B cell (primary cell): ENCODE results near the gene AGBL2. TPM values are rescaled to one million over a fixed set of nuclear protein-coding genes. Genes with fewer than 3 reads are reported as not detected.
A peak's percentile ranks its signal among the peaks of the same experiment; 100 is the strongest.

ENCODE experiments used
- ATAC-seq: fragments of 200-7000 bp; cut with Tn5 transposase; one replicate; pipeline ENCODE4 v1.10.0; 2021; ENCODE audit warnings: low read depth, mild to moderate bottlenecking, moderate number of reproducible peaks, moderate library complexity
- CTCF ChIA-PET: fragments of 350-600 bp; sonication (Branson Sonifier 250); formaldehyde crosslinking; loops from one replicate; lab custom pipeline; 2021; ENCODE audit warnings: antibody characterized with exemption, inconsistent platforms; lab: Charles Lee
- POLR2A ChIA-PET: fragments of 350-600 bp; sonication (Branson Sonifier 250); formaldehyde crosslinking; loops from one replicate; lab custom pipeline; 2021; ENCODE audit warnings: antibody characterized with exemption; lab: Charles Lee
- DNase-seq: peaks from one replicate; pipeline ENCODE4 v3.0.0; 2013
- H2AFZ ChIP-seq: 2 replicates; pipeline ENCODE4 v1.6.1; 2012; ENCODE audit warnings: mild to moderate bottlenecking, low read depth, low read length; ENCODE audit not compliant: insufficient read depth, poor library complexity, severe bottlenecking
- H3K27ac ChIP-seq, 2 donors: 1 replicate in 1 of 2; 2 replicates in 1 of 2; pipeline ENCODE4 v1.5.1; 2012 to 2013; ENCODE audit warnings: low read length in 2 of 2, mild to moderate bottlenecking in 2 of 2, moderate library complexity in 1 of 2
- H3K27me3 ChIP-seq, 4 experiments: fragments of 200-600 bp in 1 of 4; sonication (generic) in 1 of 4; replicated peaks in 1 of 4; 1 replicate in 2 of 4; 2 replicates in 2 of 4; pipeline versions ENCODE4 v1.6.1 to v1.7.0; 2013 to 2016; ENCODE audit warnings: low read length in 3 of 4, mild to moderate bottlenecking in 2 of 4, mixed read lengths in 1 of 4, moderate library complexity in 1 of 4; ENCODE audit not compliant: insufficient read depth in 4 of 4, control insufficient read depth in 3 of 4; ENCODE audit errors: control extremely low read depth in 1 of 4
- H3K36me3 ChIP-seq, 2 experiments: replicated peaks in 1 of 2; 1 replicate in 1 of 2; 2 replicates in 1 of 2; pipeline versions ENCODE4 v1.6.1 to v1.7.1; 2013; ENCODE audit warnings: low read length in 1 of 2; ENCODE audit not compliant: insufficient read depth in 2 of 2, control insufficient read depth in 1 of 2; ENCODE audit errors: control extremely low read depth in 1 of 2, extremely low read depth in 1 of 2
- H3K4me1 ChIP-seq, 2 donors: fragments of 200-600 bp in 1 of 2; sonication (generic) in 1 of 2; 1 replicate in 1 of 2; 2 replicates in 1 of 2; pipeline versions ENCODE4 v1.5.1 to v1.6.1; 2013 to 2017; ENCODE audit warnings: low read length in 2 of 2; ENCODE audit not compliant: control insufficient read depth in 2 of 2, insufficient read depth in 2 of 2
- H3K4me2 ChIP-seq: replicated peaks from 2 replicates; pipeline ENCODE3; 2012; ENCODE audit warnings: mild to moderate bottlenecking, low read depth, low read length; ENCODE audit not compliant: poor library complexity, severe bottlenecking
- H3K4me3 ChIP-seq, 5 experiments: fragments of 200-600 bp in 1 of 5; sonication (generic) in 1 of 5; 1 replicate in 3 of 5; 2 replicates in 2 of 5; pipeline versions ENCODE4 v1.5.1 to v1.7.0; 2011 to 2016; ENCODE audit warnings: low read length in 4 of 5, mild to moderate bottlenecking in 4 of 5, low read depth in 2 of 5, control low read depth in 1 of 5, moderate library complexity in 1 of 5; ENCODE audit not compliant: insufficient read depth in 1 of 5; ENCODE audit errors: control extremely low read depth in 1 of 5, extremely low read depth in 1 of 5
- H3K79me2 ChIP-seq: fragments of 200-600 bp; sonication (generic); one replicate; pipeline ENCODE4 v1.6.0; 2016; ENCODE audit warnings: low read length; ENCODE audit not compliant: control insufficient read depth, insufficient read depth
- H3K9ac ChIP-seq: fragments of 200-600 bp; sonication (generic); 2 replicates; pipeline ENCODE4 v1.6.1; 2017; ENCODE audit warnings: mild to moderate bottlenecking, low read length, moderate library complexity
- H3K9me3 ChIP-seq, 3 donors: one replicate each; pipeline versions ENCODE4 v1.6.1 to v1.7.1; 2013; ENCODE audit warnings: low read length in 2 of 3; ENCODE audit not compliant: control insufficient read depth in 2 of 3, insufficient read depth in 1 of 3; ENCODE audit errors: control extremely low read depth in 1 of 3
- H4K20me1 ChIP-seq: 2 replicates; pipeline ENCODE4 v1.6.0; 2012; ENCODE audit warnings: mild to moderate bottlenecking, low read length; ENCODE audit not compliant: insufficient read depth, control insufficient read depth, poor library complexity, severe bottlenecking
- H3K27ac Mint-ChIP-seq: one replicate; pipeline ENCODE4 v1.8.0; 2021; ENCODE audit warnings: mixed read lengths
- H3K27me3 Mint-ChIP-seq: one replicate; pipeline ENCODE4 v1.8.0; 2021; ENCODE audit warnings: mixed read lengths
- H3K4me1 Mint-ChIP-seq: one replicate; pipeline ENCODE4 v1.8.0; 2021; ENCODE audit warnings: mixed read lengths
- H3K4me3 Mint-ChIP-seq: one replicate; pipeline ENCODE4 v1.8.0; 2021; ENCODE audit warnings: mixed read lengths
- H3K9me3 Mint-ChIP-seq: one replicate; pipeline ENCODE4 v1.8.0; 2022; ENCODE audit warnings: mixed read lengths; ENCODE audit not compliant: insufficient read depth
- EZH2 ChIP-seq: IDR thresholded peaks from 2 replicates; pipeline ENCODE4 v1.6.1; 2012; ENCODE audit warnings: borderline replicate concordance, low read depth, mild to moderate bottlenecking, moderate library complexity, low read length; ENCODE audit not compliant: insufficient read depth, poor library complexity, severe bottlenecking
- WGBS: methylation state at CpG from one replicate; pipeline ENCODE4 v1.1.5; 2013; ENCODE audit warnings: missing lambda C conversion rate; ENCODE audit not compliant: insufficient coverage; 5-methylcytosine and 5-hydroxymethylcytosine counted together
- intact Hi-C: fragments of 100-400 bp; cut with micrococcal nuclease; formaldehyde crosslinking; loops from one replicate; pipeline ENCODE4 v1.10.0; 2022
- polyA plus RNA-seq: library from polyadenylated mRNA; depleted of rRNA; stranded (reverse); fragments of >200 nt; gene quantifications from 2 replicates; pipeline ENCODE4 v1.2.3, GENCODE V29; 2012
- total RNA-seq, 2 donors: library from RNA; stranded (reverse); fragments of 120-200 nt in 1 of 2; gene quantifications; 1 replicate in 1 of 2; 2 replicates in 1 of 2; pipeline versions ENCODE4 v1.2.3 to v1.2.4, GENCODE V29; 2013 to 2022
- TF ChIP-seq, protein P1 (sequence below): fragments of 200-600 bp; IDR thresholded peaks from one replicate; pipeline ENCODE4 v1.8.0; 2022; ENCODE audit warnings: antibody characterized with exemption, mild to moderate bottlenecking

Gene AGBL2
- total and polyA plus RNA-seq, 2 donors (not counting 1 experiment from before 2014, with no cell fraction given) = 13.6 to 28.6 TPM

- no peaks in the 10 kb centered on the region for H3K9me3 ChIP-seq
- H3K36me3 ChIP-seq = no peaks in the 10 kb centered on the region
- no peaks in the 10 kb centered on the region for H3K27me3 Mint-ChIP-seq
- H3K9ac ChIP-seq = no peak overlapping the region
- H3K4me3 ChIP-seq = no peak overlapping the region
- no peak for TF ChIP-seq EZH2
- TF ChIP-seq, protein P1, sequence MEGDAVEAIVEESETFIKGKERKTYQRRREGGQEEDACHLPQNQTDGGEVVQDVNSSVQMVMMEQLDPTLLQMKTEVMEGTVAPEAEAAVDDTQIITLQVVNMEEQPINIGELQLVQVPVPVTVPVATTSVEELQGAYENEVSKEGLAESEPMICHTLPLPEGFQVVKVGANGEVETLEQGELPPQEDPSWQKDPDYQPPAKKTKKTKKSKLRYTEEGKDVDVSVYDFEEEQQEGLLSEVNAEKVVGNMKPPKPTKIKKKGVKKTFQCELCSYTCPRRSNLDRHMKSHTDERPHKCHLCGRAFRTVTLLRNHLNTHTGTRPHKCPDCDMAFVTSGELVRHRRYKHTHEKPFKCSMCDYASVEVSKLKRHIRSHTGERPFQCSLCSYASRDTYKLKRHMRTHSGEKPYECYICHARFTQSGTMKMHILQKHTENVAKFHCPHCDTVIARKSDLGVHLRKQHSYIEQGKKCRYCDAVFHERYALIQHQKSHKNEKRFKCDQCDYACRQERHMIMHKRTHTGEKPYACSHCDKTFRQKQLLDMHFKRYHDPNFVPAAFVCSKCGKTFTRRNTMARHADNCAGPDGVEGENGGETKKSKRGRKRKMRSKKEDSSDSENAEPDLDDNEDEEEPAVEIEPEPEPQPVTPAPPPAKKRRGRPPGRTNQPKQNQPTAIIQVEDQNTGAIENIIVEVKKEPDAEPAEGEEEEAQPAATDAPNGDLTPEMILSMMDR = no peak
- no peak for ATAC-seq
- no peak overlapping the region for H3K4me3 Mint-ChIP-seq
- peaks cover 13 to 21% of the 10 kb centered on the region in 2 donors for H3K4me1 ChIP-seq
- no peak overlapping the region for H3K27ac ChIP-seq
- H3K27ac Mint-ChIP-seq = no peak overlapping the region
- peaks cover 15% of the 10 kb centered on the region for H3K79me2 ChIP-seq
- no peak overlapping the region for H2AFZ ChIP-seq
- no peak for DNase-seq
- intact Hi-C loops = no loop called here
- no peaks in the 10 kb centered on the region for H4K20me1 ChIP-seq
- POLR2A ChIA-PET = no interaction called here
- H3K4me1 Mint-ChIP-seq = peaks cover 20% of the 10 kb centered on the region
- no peak overlapping the region for H3K4me2 ChIP-seq
- WGBS = 93% methylated on average over 6 of the region's 6 CpGs
- no peaks in the 10 kb centered on the region for H3K27me3 ChIP-seq
- CTCF ChIA-PET = no interaction called here
- no peaks in the 10 kb centered on the region for H3K9me3 Mint-ChIP-seq
Measured at GRCh38 chr11:47645500-47645899, 69.7 kb downstream of the AGBL2 start.

GRCh38 chr11:47642099-47642855, 72.9 kb downstream of the AGBL2 start, which contains the start of gene MTCH2:
Gene MTCH2 (minus strand): TSS chr11:47642559. CDS start chr11:47642465, 94 bp downstream.
- H3K27me3 Mint-ChIP-seq = no peaks in the 10 kb centered on the region
- peak within 1 kb of the TSS; percentile 79 to 86 (median 79) for H3K4me3 ChIP-seq
- H3K27ac ChIP-seq = peak within 1 kb of the TSS; percentile 92
- peak within 1 kb of the TSS; percentile 96 for H3K4me2 ChIP-seq
- H3K9me3 ChIP-seq = no peaks in the 10 kb centered on the region
- peak within 1 kb of the TSS; percentile 95 for H2AFZ ChIP-seq
- POLR2A ChIA-PET = interaction anchor here (0.6 to 1.2 kb wide), 2 partner anchors 22 to 76 kb away, joined by 3 to 4 read pairs; no protein-coding TSS in a partner anchor
- H3K9ac ChIP-seq = peak within 1 kb of the TSS; percentile 85
- H3K4me1 Mint-ChIP-seq = peaks cover 23% of the 10 kb centered on the region
- peaks cover 6 to 9% of the 10 kb centered on the region in 2 experiments for H3K36me3 ChIP-seq
- H3K9me3 Mint-ChIP-seq = no peaks in the 10 kb centered on the region
- peak; percentile 99 for DNase-seq
- peaks cover 13 to 21% of the 10 kb centered on the region in 2 donors for H3K4me1 ChIP-seq
- CTCF ChIA-PET = interaction anchor here (0.6 kb wide), 1 partner anchor 14 kb away, joined by 3 read pairs; no protein-coding TSS in a partner anchor
- H4K20me1 ChIP-seq = no peaks in the 10 kb centered on the region
- peaks cover 40% of the 10 kb centered on the region for H3K79me2 ChIP-seq
- H3K27ac Mint-ChIP-seq = peak within 1 kb of the TSS; percentile 96
- WGBS = under 1% methylated on average over 73 of the region's 78 CpGs
- peak; percentile 94 for ATAC-seq
- H3K27me3 ChIP-seq = no peaks in the 10 kb centered on the region
- no peak for TF ChIP-seq EZH2
- TF ChIP-seq, protein P1 = peak; percentile 29
- peak within 1 kb of the TSS; percentile 93 for H3K4me3 Mint-ChIP-seq
- intact Hi-C loops = loop anchor here (1.0 to 2.0 kb wide), 7 partner anchors 64 to 465 kb away; partner anchors contain the start of genes AGBL2, ARFGAP2, CELF1 and FNBP4
